ENCODE results near the gene UBAP1. TPM values are rescaled to one million over a fixed set of nuclear protein-coding genes. Genes with fewer than 3 reads are reported as not detected.
"Not testable (repeated sequence)": the region's sequence is repeated elsewhere in the genome, so short reads cannot be mapped to it uniquely, and the experiment has no call there.

Gene UBAP1
- total RNA-seq = 10 to 100 TPM; 36.3 to 41.0 TPM

- CTCF ChIA-PET = interaction anchor here (0.8 to 1.9 kb wide), 4 partner anchors 9 to 365 kb away, joined by 3 to 8 read pairs (median 5); no protein-coding TSS in a partner anchor
- Mint-ChIP-seq H3K27me3 (no peaks in the 10 kb centered on the region), H3K36me3 (peaks cover 8% of the 10 kb centered on the region), H3K9me3 (ENCODE audit: low read depth) (no peaks in the 10 kb centered on the region), H3K4me3 (peak within 1 kb of the TSS; percentile 98), H3K27ac (peak within 1 kb of the TSS; percentile 98), H3K4me1 (peaks cover 19% of the 10 kb centered on the region)
- ATAC-seq (peak; percentile 99), DNase-seq (peak; percentile 98)
These were observed at the start of gene UBAP1 for GRCh38 chr9:34178436-34179212. Gene UBAP1, plus strand, starts transcription at chr9:34179043. Its CDS starts 41,872 bp downstream, at chr9:34220915.

- Mint-ChIP-seq H3K4me3 (no peak overlapping the region), H3K27me3 (no peaks in the 10 kb centered on the region), H3K4me1 (peaks cover 6% of the 10 kb centered on the region), H3K27ac (no peak overlapping the region), H3K36me3 (peaks cover 2% of the 10 kb centered on the region), H3K9me3 (ENCODE audit: low read depth) (no peaks in the 10 kb centered on the region)
- CTCF ChIA-PET = interaction anchor here (1.9 kb wide), 1 partner anchor 121 kb away, joined by 4 read pairs; no protein-coding TSS in a partner anchor
- no peak for ATAC-seq
- no peak for DNase-seq
These were observed 47.3 kb upstream of the UBAP1 start for GRCh38 chr9:34131571-34131970.

GRCh38 chr9:34133436-34133949 is 45.4 kb upstream of the UBAP1 start:
- Mint-ChIP-seq H3K4me3 (no peak overlapping the region), H3K9me3 (ENCODE audit: low read depth) (no peaks in the 10 kb centered on the region), H3K4me1 (no peaks in the 10 kb centered on the region), H3K27ac (no peak overlapping the region), H3K27me3 (no peaks in the 10 kb centered on the region), H3K36me3 (no peaks in the 10 kb centered on the region)
- ATAC-seq (no peak), DNase-seq (no peak)
- CTCF ChIA-PET = interaction anchor here (1.9 kb wide), 1 partner anchor 119 kb away, joined by 4 read pairs; no protein-coding TSS in a partner anchor

- Mint-ChIP-seq H3K9me3 (ENCODE audit: low read depth) (no peaks in the 10 kb centered on the region), H3K27me3 (no peaks in the 10 kb centered on the region), H3K4me3 (no peak overlapping the region), H3K27ac (no peak overlapping the region), H3K36me3 (no peaks in the 10 kb centered on the region), H3K4me1 (peaks cover 4% of the 10 kb centered on the region)
- CTCF ChIA-PET = interaction anchor here (0.8 kb wide), 1 partner anchor 37 kb away, joined by 3 read pairs; no protein-coding TSS in a partner anchor
- DNase-seq = no peak
- ATAC-seq = no peak
These were observed 44.3 kb upstream of the UBAP1 start for GRCh38 chr9:34134521-34134920.

GRCh38 chr9:34138644-34139043 is 40.2 kb upstream of the UBAP1 start:
- H3K4me3 Mint-ChIP-seq; ATAC-seq; H3K36me3 Mint-ChIP-seq; H3K4me1 Mint-ChIP-seq; H3K9me3 Mint-ChIP-seq (ENCODE audit: low read depth); H3K27ac Mint-ChIP-seq; H3K27me3 Mint-ChIP-seq; CTCF ChIA-PET; DNase-seq: not testable (repeated sequence)

GRCh38 chr9:34139477-34140146 is 39.2 kb upstream of the UBAP1 start:
- ATAC-seq = no peak
- H3K4me3 Mint-ChIP-seq = no peak overlapping the region
- H3K36me3 Mint-ChIP-seq = no peaks in the 10 kb centered on the region
- CTCF ChIA-PET = interaction anchor here (0.7 kb wide), 2 partner anchors 41 to 326 kb away, joined by 3 to 4 read pairs; no protein-coding TSS in a partner anchor
- H3K9me3 Mint-ChIP-seq (ENCODE audit: low read depth) = no peaks in the 10 kb centered on the region
- DNase-seq = no peak
- H3K27me3 Mint-ChIP-seq = peaks cover 5% of the 10 kb centered on the region
- H3K4me1 Mint-ChIP-seq = peaks cover 4% of the 10 kb centered on the region
- no peak overlapping the region for H3K27ac Mint-ChIP-seq

GRCh38 chr9:34140853-34141252 is 38.0 kb upstream of the UBAP1 start:
- no peak overlapping the region for H3K4me3 Mint-ChIP-seq
- no peaks in the 10 kb centered on the region for H3K9me3 Mint-ChIP-seq (ENCODE audit: low read depth)
- H3K27ac Mint-ChIP-seq = no peak overlapping the region
- CTCF ChIA-PET = no interaction called here
- peaks cover 4% of the 10 kb centered on the region for H3K4me1 Mint-ChIP-seq
- DNase-seq (no peak), ATAC-seq (no peak)
- H3K36me3 Mint-ChIP-seq = no peaks in the 10 kb centered on the region
- peaks cover 5% of the 10 kb centered on the region for H3K27me3 Mint-ChIP-seq

- ATAC-seq (no peak), DNase-seq (no peak)
- Mint-ChIP-seq H3K27me3 (peaks cover 8% of the 10 kb centered on the region), H3K27ac (no peak overlapping the region), H3K36me3 (no peaks in the 10 kb centered on the region), H3K4me1 (peaks cover 4% of the 10 kb centered on the region), H3K9me3 (ENCODE audit: low read depth) (no peaks in the 10 kb centered on the region), H3K4me3 (no peak overlapping the region)
- CTCF ChIA-PET = interaction anchor here (0.8 kb wide), 1 partner anchor 234 kb away, joined by 4 read pairs; the partner anchor contains the start of gene MYORG
These were observed 35.7 kb upstream of the UBAP1 start for GRCh38 chr9:34143116-34143515.

GRCh38 chr9:34145165-34145564 is 33.7 kb upstream of the UBAP1 start:
- CTCF ChIA-PET = interaction anchor here (0.7 to 2.2 kb wide), 2 partner anchors 106 to 108 kb away, joined by 3 to 8 read pairs; no protein-coding TSS in a partner anchor
- H3K4me1 Mint-ChIP-seq = no peaks in the 10 kb centered on the region
- peaks cover 6% of the 10 kb centered on the region for H3K27me3 Mint-ChIP-seq
- no peaks in the 10 kb centered on the region for H3K9me3 Mint-ChIP-seq (ENCODE audit: low read depth)
- no peak overlapping the region for H3K27ac Mint-ChIP-seq
- no peaks in the 10 kb centered on the region for H3K36me3 Mint-ChIP-seq
- no peak for DNase-seq
- no peak overlapping the region for H3K4me3 Mint-ChIP-seq
- ATAC-seq = no peak

GRCh38 chr9:34151398-34151797 is 27.4 kb upstream of the UBAP1 start:
- CTCF ChIA-PET = no interaction called here
- Mint-ChIP-seq H3K4me1 (no peaks in the 10 kb centered on the region), H3K27me3 (peaks cover 5% of the 10 kb centered on the region), H3K4me3 (no peak overlapping the region), H3K9me3 (ENCODE audit: low read depth) (no peaks in the 10 kb centered on the region), H3K27ac (no peak overlapping the region), H3K36me3 (no peaks in the 10 kb centered on the region)
- ATAC-seq (no peak), DNase-seq (no peak)

GRCh38 chr9:34154057-34154456 is 24.8 kb upstream of the UBAP1 start:
- DNase-seq (no peak), ATAC-seq (no peak)
- no peak overlapping the region for H3K4me3 Mint-ChIP-seq
- no peaks in the 10 kb centered on the region for H3K9me3 Mint-ChIP-seq (ENCODE audit: low read depth)
- no peaks in the 10 kb centered on the region for H3K4me1 Mint-ChIP-seq
- H3K27me3 Mint-ChIP-seq = peaks cover 4% of the 10 kb centered on the region
- no peak overlapping the region for H3K27ac Mint-ChIP-seq
- no peaks in the 10 kb centered on the region for H3K36me3 Mint-ChIP-seq
- CTCF ChIA-PET = interaction anchor here (0.8 kb wide), 1 partner anchor 16 kb away, joined by 5 read pairs; no protein-coding TSS in a partner anchor

GRCh38 chr9:34157318-34157717 is 21.5 kb upstream of the UBAP1 start:
- Mint-ChIP-seq H3K4me3 (no peak overlapping the region), H3K27ac (no peak overlapping the region), H3K9me3 (ENCODE audit: low read depth) (no peaks in the 10 kb centered on the region), H3K27me3 (peaks cover 4% of the 10 kb centered on the region), H3K4me1 (no peaks in the 10 kb centered on the region), H3K36me3 (no peaks in the 10 kb centered on the region)
- CTCF ChIA-PET = no interaction called here
- ATAC-seq (no peak), DNase-seq (no peak)

- H3K4me1 Mint-ChIP-seq = no peaks in the 10 kb centered on the region
- no peaks in the 10 kb centered on the region for H3K36me3 Mint-ChIP-seq
- H3K27me3 Mint-ChIP-seq = peaks cover 4% of the 10 kb centered on the region
- H3K27ac Mint-ChIP-seq = no peak overlapping the region
- H3K9me3 Mint-ChIP-seq (ENCODE audit: low read depth) = no peaks in the 10 kb centered on the region
- no peak for DNase-seq
- no peak for ATAC-seq
- H3K4me3 Mint-ChIP-seq = no peak overlapping the region
- CTCF ChIA-PET = no interaction called here
These were observed 20.9 kb upstream of the UBAP1 start for GRCh38 chr9:34157898-34158297.
